A549 (cell line): ENCODE results near the gene GPRC5A. TPM values are rescaled to one million over a fixed set of nuclear protein-coding genes. Genes with fewer than 3 reads are reported as not detected.

Source experiments
- ATAC-seq, 2 experiments: fragments of 200-7000 bp in 1 of 2; fragments of >200 bp in 1 of 2; cut with Nextera tagmentation in 1 of 2; cut with Tn5 transposase in 1 of 2; 3 replicates each; pipeline versions ENCODE4 v1.8.0 to v1.9.1; 2018 to 2020; ENCODE audit warnings: mild to moderate bottlenecking in 1 of 2, moderate library complexity in 1 of 2
- CTCF ChIA-PET: fragments of 300-600 bp; sonication (Branson Sonifier 250); formaldehyde crosslinking; extraction: SDS; loops from one replicate; lab custom pipeline; 2021; ENCODE audit warnings: antibody characterized with exemption, inconsistent platforms; lab: Yijun Ruan, JAX
- POLR2A ChIA-PET: fragments of 350-600 bp; formaldehyde crosslinking; extraction: SDS; loops from one replicate; lab custom pipeline; 2021; ENCODE audit warnings: antibody characterized with exemption, inconsistent platforms; lab: Yijun Ruan, JAX
- DNase-seq, 2 experiments: peaks; one replicate each; pipeline versions ENCODE4 v3.0.0 to v3.0.0-alpha.2; 2011 to 2016; ENCODE audit warnings: low read depth in 1 of 2, low spot score in 1 of 2
- FAIRE-seq: peaks from 2 replicates; lab custom pipeline; 2011; peaks lifted over from hg19 to GRCh38; lab: Jason Lieb, UNC
- H3K27ac ChIP-seq, 2 experiments: fragments of >200 bp; sonication (Bioruptor Twin); formaldehyde crosslinking; 3 replicates each; pipeline ENCODE4 v1.5.1; 2016 to 2017
- H3K4me1 ChIP-seq: fragments of >200 bp; sonication (Bioruptor Twin); formaldehyde crosslinking; 3 replicates; pipeline ENCODE4 v1.6.1; 2016
- H3K4me2 ChIP-seq: fragments of >200 bp; sonication (Bioruptor Twin); formaldehyde crosslinking; 3 replicates; pipeline ENCODE4 v1.6.1; 2016
- H3K4me3 ChIP-seq: fragments of >200 bp; sonication (Bioruptor Twin); formaldehyde crosslinking; 3 replicates; pipeline ENCODE4 v1.5.1; 2016
- H3K9me3 ChIP-seq: fragments of >200 bp; sonication (Bioruptor Twin); formaldehyde crosslinking; 3 replicates; pipeline ENCODE4 v1.6.1; 2016
- CBX2 ChIP-seq: fragments of 200-600 bp; sonication (generic); IDR thresholded peaks from 2 replicates; pipeline ENCODE4 v1.6.1; 2016; ENCODE audit warnings: low read depth, mild to moderate bottlenecking, borderline replicate concordance
- CHD2 ChIP-seq: fragments of 150-350 bp; IDR thresholded peaks from 2 replicates; pipeline ENCODE4 v1.6.1; 2014; ENCODE audit warnings: low read length; ENCODE audit not compliant: partially characterized antibody
- EP300 ChIP-seq, 2 experiments: fragments of >200 bp; sonication (Bioruptor Twin); formaldehyde crosslinking; IDR thresholded peaks; 2 replicates in 1 of 2; 3 replicates in 1 of 2; pipeline ENCODE4 v1.6.1; 2016 to 2017
- FOSB ChIP-seq: fragments of 250-450 bp; sonication (Bioruptor Pico); IDR thresholded peaks from 2 replicates; pipeline ENCODE4 v1.5.0; 2020; ENCODE audit warnings: mild to moderate bottlenecking, moderate library complexity
- FOSL2 ChIP-seq, 2 experiments: fragments of 450-650 bp in 1 of 2; fragments of >200 bp in 1 of 2; sonication (Bioruptor Twin) in 1 of 2; formaldehyde crosslinking; IDR thresholded peaks; 2 replicates each; pipeline versions ENCODE4 v1.5.0 to v1.6.1; 2016 to 2020; ENCODE audit warnings: mild to moderate bottlenecking in 1 of 2, moderate library complexity in 1 of 2
- HES2 ChIP-seq: fragments of >200 bp; sonication (Bioruptor Twin); formaldehyde crosslinking; IDR thresholded peaks from 2 replicates; pipeline ENCODE4 v1.6.1; 2016
- HEYL ChIP-seq: fragments of 250-450 bp; sonication (Bioruptor Pico); IDR thresholded peaks from 2 replicates; pipeline ENCODE4 v1.8.0; 2021; ENCODE audit warnings: mild to moderate bottlenecking, moderate library complexity
- HMGXB4 ChIP-seq: fragments of 250-450 bp; sonication (Bioruptor Pico); IDR thresholded peaks from 2 replicates; pipeline ENCODE4 v1.5.0; 2021; ENCODE audit warnings: mild to moderate bottlenecking, moderate library complexity, borderline replicate concordance
- HOXA7 ChIP-seq: fragments of 250-450 bp; sonication (Bioruptor Pico); IDR thresholded peaks from 2 replicates; pipeline ENCODE4 v1.5.0; 2020; ENCODE audit warnings: mild to moderate bottlenecking, moderate library complexity
- HOXB5 ChIP-seq: fragments of 250-450 bp; sonication (Bioruptor Pico); IDR thresholded peaks from 2 replicates; pipeline ENCODE4 v1.5.0; 2020; ENCODE audit warnings: mild to moderate bottlenecking, moderate library complexity
- MAFK ChIP-seq: fragments of 450-650 bp; IDR thresholded peaks from 2 replicates; pipeline ENCODE4 v1.6.1; 2014; ENCODE audit not compliant: partially characterized antibody
- MAZ ChIP-seq: fragments of 150-350 bp; IDR thresholded peaks from 2 replicates; pipeline ENCODE4 v1.6.1; 2014; ENCODE audit warnings: antibody characterized with exemption, low read depth, low read length, borderline replicate concordance
- PBX3 ChIP-seq: IDR thresholded peaks from 2 replicates; pipeline ENCODE4 v1.6.1; 2012
- POLR2A ChIP-seq: IDR thresholded peaks from 2 replicates; pipeline ENCODE4 v1.6.1; 2012; ENCODE audit warnings: mild to moderate bottlenecking, low read length
- POLR2AphosphoS2 ChIP-seq: conservative IDR thresholded peaks from 2 replicates; pipeline ENCODE4 v1.6.1; 2012; ENCODE audit warnings: low read length, improper control_type of control experiment, inconsistent platforms
- RARB ChIP-seq: fragments of 250-450 bp; sonication (Bioruptor Pico); IDR thresholded peaks from 2 replicates; pipeline ENCODE4 v1.8.0; 2021; ENCODE audit warnings: mild to moderate bottlenecking, moderate library complexity
- SREBF2 ChIP-seq: fragments of 450-650 bp; IDR thresholded peaks from 2 replicates; pipeline ENCODE4 v1.6.1; 2014; ENCODE audit warnings: mild to moderate bottlenecking, moderate library complexity
- TFCP2L1 ChIP-seq: fragments of 250-450 bp; sonication (Bioruptor Pico); IDR thresholded peaks from 2 replicates; pipeline ENCODE4 v1.5.0; 2021; ENCODE audit warnings: mild to moderate bottlenecking
- TP53 ChIP-seq: fragments of 250-450 bp; sonication (Bioruptor Pico); IDR thresholded peaks from 2 replicates; pipeline ENCODE4 v1.5.0; 2021; ENCODE audit warnings: mild to moderate bottlenecking, moderate library complexity
- ZC3H11A ChIP-seq: fragments of 450-650 bp; IDR thresholded peaks from 2 replicates; pipeline ENCODE4 v1.6.1; 2014; ENCODE audit warnings: antibody characterized with exemption, mild to moderate bottlenecking
- ZNF302 ChIP-seq: fragments of 250-450 bp; sonication (Bioruptor Pico); IDR thresholded peaks from 2 replicates; pipeline ENCODE4 v1.9.0; 2021; ENCODE audit warnings: inconsistent platforms, mild to moderate bottlenecking, moderate library complexity
- ZSCAN20 ChIP-seq: fragments of 250-450 bp; sonication (Bioruptor Pico); IDR thresholded peaks from 2 replicates; pipeline ENCODE4 v1.8.0; 2022; ENCODE audit warnings: mild to moderate bottlenecking, moderate library complexity
- WGBS: methylation state at CpG from one replicate; pipeline ENCODE4 v1.1.6; 2017; ENCODE audit errors: missing lambda C conversion rate; 5-methylcytosine and 5-hydroxymethylcytosine counted together
- polyA plus RNA-seq, 4 experiments: library from polyadenylated mRNA; depleted of rRNA in 3 of 4; stranded (reverse); fragments of >200 nt; fragmentation: RNase III in 1 of 4; extraction: RNeasy Plus Mini Kit Qiagen cat#74134 plus additional on column Dnase treatment in 1 of 4; gene quantifications; 2 replicates in 3 of 4; 3 replicates in 1 of 4; pipeline ENCODE4 v1.2.3, GENCODE V29; 2011 to 2017

GPRC5A gene
- polyA plus RNA-seq, 2 of the 4 experiments (the other 2 are of a cell fraction) = 173 to 296 TPM

GRCh38 chr12:12922191-12922616, 30.8 kb downstream of the GPRC5A start:
- Histone ChIP-seq H3K9me3 (no peaks in the 10 kb centered on the region), H3K4me3 (no peak overlapping the region), H3K4me1 (peaks cover 56% of the 10 kb centered on the region), H3K4me2 (no peak overlapping the region), H3K27ac (peak overlapping the region; percentile 15 to 63; a peak in 3 of 6 replicates)
- POLR2A ChIA-PET = no interaction called here
- ATAC-seq (peak; percentile 11 to 43; a peak in 5 of 6 replicates), DNase-seq (peak in 1 of 2 experiments; percentile 56), FAIRE-seq (no peak)
- 66% methylated on average over 6 of the region's 6 CpGs for WGBS
- TF ChIP-seq FOSL2 (IDR thresholded peaks at IDR 0.05) = no peak
- peak; percentile 39; the same call in 1 of the 2 replicates for TF ChIP-seq FOSL2 (CRISPR knock-in tag; IDR thresholded peaks at IDR 0.05)
- TF ChIP-seq HOXA7 (CRISPR knock-in tag) = peak; percentile 92; the same call in 1 of the 2 replicates
- TF ChIP-seq HEYL = no peak
- no peak for TF ChIP-seq SREBF2
- TF ChIP-seq TFCP2L1 (CRISPR knock-in tag) = peak; percentile 74; the same call in 1 of the 2 replicates
- TF ChIP-seq FOSB = peak; percentile 96
- no peak for TF ChIP-seq ZNF302 (CRISPR knock-in tag)
- peak; percentile 55; the same call in 1 of the 2 replicates for TF ChIP-seq RARB
- TF ChIP-seq ZC3H11A = no peak
- TF ChIP-seq HOXB5 = no peak
- no peak for TF ChIP-seq HMGXB4 (CRISPR knock-in tag)
- TF ChIP-seq POLR2A = no peak
- TF ChIP-seq MAFK = peak; percentile 26
- no peak for TF ChIP-seq PBX3
- TF ChIP-seq CBX2 = no peak
- TF ChIP-seq ZSCAN20 (CRISPR knock-in tag) = no peak
- peak; percentile 58; the same call in 1 of the 2 replicates for TF ChIP-seq TP53 (CRISPR knock-in tag)
- CTCF ChIA-PET = interaction anchor here (0.7 to 10.4 kb wide), 4 partner anchors 14 to 134 kb away, joined by 5 to 180 read pairs (median 8); no protein-coding TSS in a partner anchor

- no peak for FAIRE-seq
- ATAC-seq = no peak
- Histone ChIP-seq H3K27ac (0 out of 6 replicates have a peak overlapping the region, but pooled peaks of 1 of the 2 experiments have one; percentile 63), H3K9me3 (no peaks in the 10 kb centered on the region), H3K4me1 (peaks cover 53% of the 10 kb centered on the region), H3K4me2 (no peak overlapping the region), H3K4me3 (no peak overlapping the region)
- WGBS = 90% methylated on average over 7 of the region's 7 CpGs
- TF ChIP-seq HOXA7 (CRISPR knock-in tag) (peak; percentile 59; the same call in 1 of the 2 replicates), EP300 (IDR thresholded peaks at IDR 0.05) (no peak), FOSB (peak; percentile 67)
- peak in 1 of 2 experiments; percentile 17 for DNase-seq
- POLR2A ChIA-PET = no interaction called here
- CTCF ChIA-PET = interaction anchor here (1.2 to 2.1 kb wide), 3 partner anchors 14 to 64 kb away, joined by 3 to 5 read pairs (median 4); no protein-coding TSS in a partner anchor
These were observed 31.6 kb downstream of the GPRC5A start for GRCh38 chr12:12922978-12923377.

GRCh38 chr12:12924169-12924568, 32.8 kb downstream of the GPRC5A start:
- H3K4me1 ChIP-seq = peaks cover 41% of the 10 kb centered on the region
- 0 out of 6 replicates have a peak overlapping the region, but pooled peaks of 1 of the 2 experiments have one; percentile 6 for H3K27ac ChIP-seq
- ATAC-seq (no peak; a peak in 1 of 6 replicates), DNase-seq (peak in 1 of 2 experiments; percentile 30), FAIRE-seq (no peak)
- ChIA-PET CTCF (interaction anchor here (0.6 to 3.8 kb wide), 5 partner anchors 8 to 63 kb away, joined by 3 to 20 read pairs (median 4); no protein-coding TSS in a partner anchor), POLR2A (no interaction called here)
- WGBS = 85% methylated on average over 4 of the region's 4 CpGs
- H3K4me2 ChIP-seq = no peak overlapping the region
- peak; percentile 43; the same call in 1 of the 2 replicates for TF ChIP-seq POLR2AphosphoS2
- TF ChIP-seq HOXA7 (CRISPR knock-in tag) = no peak
- TF ChIP-seq MAZ = no peak
- no peak for TF ChIP-seq CHD2
- TF ChIP-seq HES2 = no peak
- H3K4me3 ChIP-seq = no peak overlapping the region
- no peaks in the 10 kb centered on the region for H3K9me3 ChIP-seq
